ENCODE measurements around the gene NEDD4. TPM values are rescaled to one million over a fixed set of nuclear protein-coding genes. Genes with fewer than 3 reads are reported as not detected.

NEDD4 gene
- total and polyA plus RNA-seq, 2 of the 4 experiments (the other 2 are of a cell fraction) = 27.4 to 80.7 TPM

GRCh38 chr15:56035166-56035565 lies 41.8 kb upstream of the NEDD4 start:
- H3K79me1 ChIP-seq (ENCODE audit: low read depth in 1 of 2, low read length in 2 of 2) = no peaks in the 10 kb centered on the region
- H3K4me1 ChIP-seq (ENCODE audit: control insufficient read depth, insufficient read depth, low read length) = peaks cover 8% of the 10 kb centered on the region
- H4K20me1 ChIP-seq (ENCODE audit: insufficient read depth, low read length) = no peaks in the 10 kb centered on the region
- ATAC-seq (ENCODE audit: low read depth) (no peak), DNase-seq (no peak)
- H3K27ac ChIP-seq (ENCODE audit: insufficient read depth, low read length) = no peak overlapping the region
- H2BK5ac ChIP-seq (ENCODE audit: low read depth, low read length, poor library complexity, severe bottlenecking) = no peak overlapping the region
- TF ChIP-seq RFX5 (IDR thresholded peaks at IDR 0.05; ENCODE audit: low read depth, low read length) (no peak), FOS (IDR thresholded peaks at IDR 0.05; ENCODE audit: low read depth, low read length) (no peak), CTCF (conservative IDR thresholded peaks at IDR 0.05; ENCODE audit: low read depth, low read length) (no peak), RAD21 (IDR thresholded peaks at IDR 0.05; ENCODE audit: low read length) (no peak), MAFK (IDR thresholded peaks at IDR 0.05; ENCODE audit: low read depth, low read length) (no peak)
- H3K9me3 ChIP-seq (ENCODE audit: control insufficient read depth, insufficient read depth, low read length) = no peaks in the 10 kb centered on the region
- BruUV-seq (replicated peaks) = no TSS peak
- H4K5ac ChIP-seq (ENCODE audit: low read depth, low read length) = no peak overlapping the region
- no peak overlapping the region for H2BK15ac ChIP-seq (ENCODE audit: low read depth, low read length)
- intact Hi-C loops (cut with micrococcal nuclease) (no loop called here), in situ Hi-C loops (cut with MboI; ENCODE audit: low sequenced_read_pairs) (no loop called here), dilution Hi-C loops (cut with HindIII; ENCODE audit: low sequenced_read_pairs, unreplicated experiment) (no loop called here)
- ChIA-PET CTCF (no interaction called here), POLR2A (ENCODE audit: unreplicated experiment) (no interaction called here)
- H4K8ac ChIP-seq (ENCODE audit: low read depth in 2 of 2, low read length in 2 of 2) = no peak overlapping the region
- no peak overlapping the region for H3K4me2 ChIP-seq (ENCODE audit: low read depth, low read length)
- H2AFZ ChIP-seq (replicated peaks; ENCODE audit: low read length, poor library complexity) = no peak overlapping the region
- H2BK120ac ChIP-seq (ENCODE audit: low read depth, low read length) = no peak overlapping the region
- H3K9me1 ChIP-seq (ENCODE audit: insufficient read depth, low read length) = peaks cover 6% of the 10 kb centered on the region
- no peaks in the 10 kb centered on the region for H3K36me3 ChIP-seq (ENCODE audit: control insufficient read depth, insufficient read depth, low read length)
- H3K4ac ChIP-seq (ENCODE audit: low read depth, low read length) = no peak overlapping the region
- no peak overlapping the region for H4K91ac ChIP-seq (ENCODE audit: insufficient read depth, low read depth, low read length)
- H3K18ac ChIP-seq (ENCODE audit: low read depth, low read length) = no peak overlapping the region
- no peak overlapping the region for H3K23ac ChIP-seq (ENCODE audit: low read depth, low read length)
- H3K4me3 ChIP-seq (ENCODE audit: insufficient read depth, low read depth, low read length) = no peak overlapping the region
- H3K14ac ChIP-seq (replicated peaks; ENCODE audit: low read depth, low read length) = no peak overlapping the region
- H2AK5ac ChIP-seq (ENCODE audit: low read depth, low read length) = no peak overlapping the region
- no peak overlapping the region for H2BK20ac ChIP-seq (ENCODE audit: low read depth, low read length)
- H3K56ac ChIP-seq (ENCODE audit: extremely low read depth, insufficient read depth, low read length) = no peak overlapping the region
- no peak overlapping the region for H3K9ac ChIP-seq (ENCODE audit: low read depth, low read length)
- H3K27me3 ChIP-seq (ENCODE audit: control insufficient read depth, insufficient read depth, low read length) = no peaks in the 10 kb centered on the region
- no CpG with 5 or more reads among the region's 2 CpGs for WGBS, 2 experiments (ENCODE audit: extremely low coverage in 2 of 2, insufficient read length in 1 of 2)
- H2AK9ac ChIP-seq (replicated peaks; ENCODE audit: low read depth, low read length, poor library complexity) = no peak overlapping the region

Measured in IMR-90 (cell line).